ENCODE data around the gene TIGD3. TPM values are rescaled to one million over a fixed set of nuclear protein-coding genes. Genes with fewer than 3 reads are reported as not detected.
A peak's percentile ranks its signal among the peaks of the same experiment; 100 is the strongest.

The TIGD3 gene
- total and polyA plus RNA-seq, 9 of the 15 experiments (the other 6 are each of a cell fraction or from before 2014, with no cell fraction given), result 0.06 to 1.3 (median 0.56) TPM

DNA sequence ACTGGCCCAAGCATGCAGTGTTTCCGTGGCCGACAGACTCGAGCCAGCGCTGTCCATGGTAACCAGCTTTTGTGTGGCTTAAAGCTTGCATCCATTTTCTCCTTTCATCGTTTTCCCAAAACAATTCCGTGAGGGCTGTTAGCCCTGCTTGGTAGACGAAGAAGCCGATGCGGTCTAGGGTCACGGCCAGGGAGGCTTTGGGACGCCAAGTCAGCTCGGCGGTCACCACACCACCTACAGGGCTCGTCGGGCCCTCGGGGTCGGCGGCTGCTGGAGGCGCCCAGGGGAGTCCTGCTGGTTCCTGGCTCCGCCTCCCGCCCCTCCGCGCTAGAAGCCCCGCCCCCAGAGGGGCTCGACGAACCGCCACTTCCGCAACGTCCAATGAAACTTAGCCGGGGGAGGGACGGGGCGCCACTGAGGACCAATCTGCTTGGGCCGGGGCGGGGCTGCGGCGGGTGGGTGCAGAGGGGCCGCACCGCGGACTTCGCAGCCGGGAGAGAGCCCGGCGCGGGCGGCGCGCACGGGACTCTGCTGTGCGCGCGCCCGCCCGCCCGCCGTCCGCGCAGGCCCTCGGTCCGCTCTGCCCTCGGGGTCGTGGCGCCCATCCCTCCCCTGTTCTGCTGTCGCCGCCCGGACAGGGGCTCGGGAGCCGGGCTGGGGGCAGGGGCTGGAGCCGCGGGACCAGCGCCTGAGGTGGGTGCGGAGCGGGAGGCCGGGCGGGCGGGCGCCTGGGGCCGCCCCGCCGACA lies at the start of gene TIGD3 (continued):
- no peak for TF ChIP-seq GTF2A2 (tag; IDR thresholded peaks at IDR 0.05)
- TF ChIP-seq MBD2 (IDR thresholded peaks at IDR 0.05; ENCODE audit: borderline replicate concordance, low read depth), result peak; percentile 89
- no peak for TF ChIP-seq POLR3G (IDR thresholded peaks at IDR 0.05; ENCODE audit: extremely low read depth, insufficient read length, insufficient replicate concordance)
- TF ChIP-seq, protein P1, sequence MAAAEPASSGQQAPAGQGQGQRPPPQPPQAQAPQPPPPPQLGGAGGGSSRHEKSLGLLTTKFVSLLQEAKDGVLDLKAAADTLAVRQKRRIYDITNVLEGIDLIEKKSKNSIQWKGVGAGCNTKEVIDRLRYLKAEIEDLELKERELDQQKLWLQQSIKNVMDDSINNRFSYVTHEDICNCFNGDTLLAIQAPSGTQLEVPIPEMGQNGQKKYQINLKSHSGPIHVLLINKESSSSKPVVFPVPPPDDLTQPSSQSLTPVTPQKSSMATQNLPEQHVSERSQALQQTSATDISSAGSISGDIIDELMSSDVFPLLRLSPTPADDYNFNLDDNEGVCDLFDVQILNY (CRISPR knock-in tag; IDR thresholded peaks at IDR 0.05), result no peak
- no peak for TF ChIP-seq NCOA6 (IDR thresholded peaks at IDR 0.05)
- TF ChIP-seq, protein P2, sequence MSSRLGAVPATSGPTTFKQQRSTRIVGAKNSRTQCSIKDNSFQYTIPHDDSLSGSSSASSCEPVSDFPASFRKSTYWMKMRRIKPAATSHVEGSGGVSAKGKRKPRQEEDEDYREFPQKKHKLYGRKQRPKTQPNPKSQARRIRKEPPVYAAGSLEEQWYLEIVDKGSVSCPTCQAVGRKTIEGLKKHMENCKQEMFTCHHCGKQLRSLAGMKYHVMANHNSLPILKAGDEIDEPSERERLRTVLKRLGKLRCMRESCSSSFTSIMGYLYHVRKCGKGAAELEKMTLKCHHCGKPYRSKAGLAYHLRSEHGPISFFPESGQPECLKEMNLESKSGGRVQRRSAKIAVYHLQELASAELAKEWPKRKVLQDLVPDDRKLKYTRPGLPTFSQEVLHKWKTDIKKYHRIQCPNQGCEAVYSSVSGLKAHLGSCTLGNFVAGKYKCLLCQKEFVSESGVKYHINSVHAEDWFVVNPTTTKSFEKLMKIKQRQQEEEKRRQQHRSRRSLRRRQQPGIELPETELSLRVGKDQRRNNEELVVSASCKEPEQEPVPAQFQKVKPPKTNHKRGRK (tag; IDR thresholded peaks at IDR 0.05), result no peak
- no peak for TF ChIP-seq CREBBP (IDR thresholded peaks at IDR 0.05; ENCODE audit: low read depth, low read length)
- no peak for TF ChIP-seq NELFE (IDR thresholded peaks at IDR 0.05; ENCODE audit: insufficient read depth, insufficient read length)
- TF ChIP-seq, protein P3, sequence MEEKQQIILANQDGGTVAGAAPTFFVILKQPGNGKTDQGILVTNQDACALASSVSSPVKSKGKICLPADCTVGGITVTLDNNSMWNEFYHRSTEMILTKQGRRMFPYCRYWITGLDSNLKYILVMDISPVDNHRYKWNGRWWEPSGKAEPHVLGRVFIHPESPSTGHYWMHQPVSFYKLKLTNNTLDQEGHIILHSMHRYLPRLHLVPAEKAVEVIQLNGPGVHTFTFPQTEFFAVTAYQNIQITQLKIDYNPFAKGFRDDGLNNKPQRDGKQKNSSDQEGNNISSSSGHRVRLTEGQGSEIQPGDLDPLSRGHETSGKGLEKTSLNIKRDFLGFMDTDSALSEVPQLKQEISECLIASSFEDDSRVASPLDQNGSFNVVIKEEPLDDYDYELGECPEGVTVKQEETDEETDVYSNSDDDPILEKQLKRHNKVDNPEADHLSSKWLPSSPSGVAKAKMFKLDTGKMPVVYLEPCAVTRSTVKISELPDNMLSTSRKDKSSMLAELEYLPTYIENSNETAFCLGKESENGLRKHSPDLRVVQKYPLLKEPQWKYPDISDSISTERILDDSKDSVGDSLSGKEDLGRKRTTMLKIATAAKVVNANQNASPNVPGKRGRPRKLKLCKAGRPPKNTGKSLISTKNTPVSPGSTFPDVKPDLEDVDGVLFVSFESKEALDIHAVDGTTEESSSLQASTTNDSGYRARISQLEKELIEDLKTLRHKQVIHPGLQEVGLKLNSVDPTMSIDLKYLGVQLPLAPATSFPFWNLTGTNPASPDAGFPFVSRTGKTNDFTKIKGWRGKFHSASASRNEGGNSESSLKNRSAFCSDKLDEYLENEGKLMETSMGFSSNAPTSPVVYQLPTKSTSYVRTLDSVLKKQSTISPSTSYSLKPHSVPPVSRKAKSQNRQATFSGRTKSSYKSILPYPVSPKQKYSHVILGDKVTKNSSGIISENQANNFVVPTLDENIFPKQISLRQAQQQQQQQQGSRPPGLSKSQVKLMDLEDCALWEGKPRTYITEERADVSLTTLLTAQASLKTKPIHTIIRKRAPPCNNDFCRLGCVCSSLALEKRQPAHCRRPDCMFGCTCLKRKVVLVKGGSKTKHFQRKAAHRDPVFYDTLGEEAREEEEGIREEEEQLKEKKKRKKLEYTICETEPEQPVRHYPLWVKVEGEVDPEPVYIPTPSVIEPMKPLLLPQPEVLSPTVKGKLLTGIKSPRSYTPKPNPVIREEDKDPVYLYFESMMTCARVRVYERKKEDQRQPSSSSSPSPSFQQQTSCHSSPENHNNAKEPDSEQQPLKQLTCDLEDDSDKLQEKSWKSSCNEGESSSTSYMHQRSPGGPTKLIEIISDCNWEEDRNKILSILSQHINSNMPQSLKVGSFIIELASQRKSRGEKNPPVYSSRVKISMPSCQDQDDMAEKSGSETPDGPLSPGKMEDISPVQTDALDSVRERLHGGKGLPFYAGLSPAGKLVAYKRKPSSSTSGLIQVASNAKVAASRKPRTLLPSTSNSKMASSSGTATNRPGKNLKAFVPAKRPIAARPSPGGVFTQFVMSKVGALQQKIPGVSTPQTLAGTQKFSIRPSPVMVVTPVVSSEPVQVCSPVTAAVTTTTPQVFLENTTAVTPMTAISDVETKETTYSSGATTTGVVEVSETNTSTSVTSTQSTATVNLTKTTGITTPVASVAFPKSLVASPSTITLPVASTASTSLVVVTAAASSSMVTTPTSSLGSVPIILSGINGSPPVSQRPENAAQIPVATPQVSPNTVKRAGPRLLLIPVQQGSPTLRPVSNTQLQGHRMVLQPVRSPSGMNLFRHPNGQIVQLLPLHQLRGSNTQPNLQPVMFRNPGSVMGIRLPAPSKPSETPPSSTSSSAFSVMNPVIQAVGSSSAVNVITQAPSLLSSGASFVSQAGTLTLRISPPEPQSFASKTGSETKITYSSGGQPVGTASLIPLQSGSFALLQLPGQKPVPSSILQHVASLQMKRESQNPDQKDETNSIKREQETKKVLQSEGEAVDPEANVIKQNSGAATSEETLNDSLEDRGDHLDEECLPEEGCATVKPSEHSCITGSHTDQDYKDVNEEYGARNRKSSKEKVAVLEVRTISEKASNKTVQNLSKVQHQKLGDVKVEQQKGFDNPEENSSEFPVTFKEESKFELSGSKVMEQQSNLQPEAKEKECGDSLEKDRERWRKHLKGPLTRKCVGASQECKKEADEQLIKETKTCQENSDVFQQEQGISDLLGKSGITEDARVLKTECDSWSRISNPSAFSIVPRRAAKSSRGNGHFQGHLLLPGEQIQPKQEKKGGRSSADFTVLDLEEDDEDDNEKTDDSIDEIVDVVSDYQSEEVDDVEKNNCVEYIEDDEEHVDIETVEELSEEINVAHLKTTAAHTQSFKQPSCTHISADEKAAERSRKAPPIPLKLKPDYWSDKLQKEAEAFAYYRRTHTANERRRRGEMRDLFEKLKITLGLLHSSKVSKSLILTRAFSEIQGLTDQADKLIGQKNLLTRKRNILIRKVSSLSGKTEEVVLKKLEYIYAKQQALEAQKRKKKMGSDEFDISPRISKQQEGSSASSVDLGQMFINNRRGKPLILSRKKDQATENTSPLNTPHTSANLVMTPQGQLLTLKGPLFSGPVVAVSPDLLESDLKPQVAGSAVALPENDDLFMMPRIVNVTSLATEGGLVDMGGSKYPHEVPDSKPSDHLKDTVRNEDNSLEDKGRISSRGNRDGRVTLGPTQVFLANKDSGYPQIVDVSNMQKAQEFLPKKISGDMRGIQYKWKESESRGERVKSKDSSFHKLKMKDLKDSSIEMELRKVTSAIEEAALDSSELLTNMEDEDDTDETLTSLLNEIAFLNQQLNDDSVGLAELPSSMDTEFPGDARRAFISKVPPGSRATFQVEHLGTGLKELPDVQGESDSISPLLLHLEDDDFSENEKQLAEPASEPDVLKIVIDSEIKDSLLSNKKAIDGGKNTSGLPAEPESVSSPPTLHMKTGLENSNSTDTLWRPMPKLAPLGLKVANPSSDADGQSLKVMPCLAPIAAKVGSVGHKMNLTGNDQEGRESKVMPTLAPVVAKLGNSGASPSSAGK (IDR thresholded peaks at IDR 0.05), result no peak
- no peak for TF ChIP-seq ZNF146 (CRISPR knock-in tag; IDR thresholded peaks at IDR 0.05; ENCODE audit: unreplicated experiment)
- TF ChIP-seq NCOR1 (IDR thresholded peaks at IDR 0.05), result no peak
- no peak for TF ChIP-seq PPARD (CRISPR knock-in tag; IDR thresholded peaks at IDR 0.05)
- TF ChIP-seq RBM22 (IDR thresholded peaks at IDR 0.05; ENCODE audit: low read depth, low read length, poor library complexity, severe bottlenecking), result peak; percentile 69
